ENCODE measurements around the gene BAIAP2L2.
"Not testable (repeated sequence)": the region's sequence is repeated elsewhere in the genome, so short reads cannot be mapped to it uniquely, and the experiment has no call there.

Gene BAIAP2L2

GRCh38 chr22:38080850-38081635 lies 29.4 kb downstream of the BAIAP2L2 start:
- peak; percentile 66 for DNase-seq (ENCODE audit: low spot score)

DNA sequence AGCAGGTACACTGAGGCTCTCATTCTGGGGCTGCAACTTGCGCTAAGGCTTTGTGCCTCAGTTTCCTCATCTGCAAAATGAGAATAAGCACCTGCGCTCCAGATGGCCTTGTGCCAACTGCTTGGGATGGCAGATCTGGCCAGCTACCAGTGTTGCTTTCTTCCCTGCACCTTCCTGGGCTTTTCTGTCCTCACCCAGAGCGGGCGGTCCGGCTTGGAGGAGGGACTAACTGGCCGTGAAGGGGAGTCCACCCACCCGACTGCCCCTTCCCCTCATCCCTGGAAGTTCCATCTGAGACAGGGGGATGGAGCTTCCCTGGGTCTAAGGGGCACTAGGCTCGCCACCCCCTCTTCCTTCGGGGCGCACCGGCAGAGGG lies 30.0 kb downstream of the BAIAP2L2 start:
- no peak for DNase-seq (ENCODE audit: low spot score)

- DNase-seq (ENCODE audit: low spot score), result no peak
Measured at GRCh38 chr22:38079804-38080203, 30.7 kb downstream of the BAIAP2L2 start.

DNA sequence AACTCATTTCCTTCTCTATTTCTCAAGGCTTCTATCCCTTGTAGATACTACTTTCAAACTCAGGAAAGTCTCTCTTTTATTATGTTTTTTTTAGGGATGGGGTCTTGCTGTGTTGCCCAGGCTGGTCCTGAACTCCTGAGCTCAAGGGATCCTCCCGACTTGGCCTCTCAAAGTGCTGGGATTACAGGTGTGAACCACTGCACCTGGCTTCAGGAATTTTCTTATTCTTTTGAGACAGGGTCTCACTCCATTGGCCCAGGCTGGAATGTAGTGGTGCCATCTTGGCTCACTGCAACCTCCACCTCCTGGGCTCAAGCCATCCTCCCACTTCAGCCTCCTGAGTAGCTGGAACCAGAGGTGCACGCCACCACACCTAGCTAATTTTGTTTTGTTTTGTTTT lies 31.3 kb downstream of the BAIAP2L2 start:
- not testable (repeated sequence) for DNase-seq (ENCODE audit: low spot score)

DNA sequence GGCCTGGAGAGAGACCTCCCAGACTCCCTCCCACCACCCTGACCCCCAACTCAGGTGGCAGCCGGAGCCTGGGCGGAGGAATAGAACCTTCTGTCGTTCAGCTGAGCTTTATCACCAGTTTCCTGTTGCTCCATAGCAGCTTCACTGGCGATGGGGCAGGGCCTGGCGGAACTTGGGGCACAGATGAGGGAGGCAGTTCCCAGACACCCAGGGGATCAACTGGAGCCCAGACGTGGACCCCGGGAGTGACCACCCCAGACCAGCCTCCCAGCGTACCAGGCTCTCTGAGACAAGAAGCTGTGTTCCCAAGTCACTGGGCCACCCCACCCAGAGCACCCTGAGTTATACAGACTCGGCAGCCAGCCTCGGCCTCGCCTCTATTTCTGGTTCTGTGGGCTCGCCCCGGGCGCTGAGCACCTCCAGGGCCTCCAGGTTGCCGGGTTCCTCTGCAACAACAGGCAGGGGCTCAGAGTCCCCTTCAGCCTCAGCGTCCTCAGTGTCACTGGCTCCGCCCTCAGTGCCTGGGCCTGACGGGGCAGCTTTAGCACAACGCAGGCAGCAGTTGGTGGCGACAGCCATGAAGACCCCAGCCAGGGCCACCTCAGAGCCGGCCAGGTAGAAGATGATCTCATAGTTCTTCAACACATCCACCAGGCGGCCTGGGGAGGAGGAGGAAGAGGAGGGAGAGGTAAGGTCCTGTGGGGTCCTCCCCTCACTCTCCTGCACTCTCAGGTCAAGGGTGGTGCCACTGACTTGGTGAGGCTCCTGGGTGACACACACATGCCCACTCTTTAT lies 32.2 kb downstream of the BAIAP2L2 start:
- no peak for DNase-seq (ENCODE audit: low spot score)

DNA sequence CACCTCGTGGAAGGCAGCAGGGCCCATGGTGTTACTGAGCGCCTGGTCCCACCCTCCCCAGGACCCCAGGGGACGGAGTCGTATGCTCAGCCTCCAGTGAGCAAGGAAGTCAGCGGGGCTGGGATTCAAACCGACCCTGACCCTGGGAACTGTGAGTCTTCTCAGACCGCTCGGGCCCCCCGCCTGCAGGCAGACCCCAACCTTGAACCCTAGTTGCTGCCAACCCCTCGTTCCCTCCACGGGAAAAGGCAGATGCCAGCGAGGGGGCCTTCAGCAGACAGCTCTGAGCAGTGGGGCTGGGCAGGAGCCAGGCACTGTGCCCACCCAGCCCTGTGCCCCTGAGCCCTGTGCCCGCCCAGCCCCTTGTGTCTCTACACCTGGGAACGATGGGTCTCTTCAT lies 32.9 kb downstream of the BAIAP2L2 start:
- no peak for DNase-seq (ENCODE audit: low spot score)

GRCh38 chr22:38077096-38077495 lies 33.4 kb downstream of the BAIAP2L2 start:
- no peak for DNase-seq (ENCODE audit: low spot score)

DNA sequence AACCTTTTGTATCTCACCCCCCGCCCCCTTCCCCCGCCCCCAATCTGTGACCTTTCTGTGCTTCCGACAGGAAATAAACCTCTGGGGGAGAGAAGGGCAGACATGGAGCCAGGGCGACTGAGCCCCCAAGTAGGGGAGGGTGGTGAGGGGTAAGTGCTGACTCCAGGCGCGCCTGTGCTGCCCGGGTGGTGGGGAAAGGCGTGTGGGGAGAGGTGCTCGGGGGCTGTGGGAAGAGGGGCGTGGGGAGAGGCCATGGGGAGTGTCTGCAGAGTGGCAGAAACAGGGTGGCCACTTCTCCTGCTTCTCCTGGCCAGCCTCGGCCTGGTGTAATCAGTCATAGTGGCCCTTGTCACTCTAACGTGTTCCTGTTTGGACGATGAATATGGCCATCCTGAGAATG lies 34.5 kb downstream of the BAIAP2L2 start:
- DNase-seq (ENCODE audit: low spot score), result no peak

DNA sequence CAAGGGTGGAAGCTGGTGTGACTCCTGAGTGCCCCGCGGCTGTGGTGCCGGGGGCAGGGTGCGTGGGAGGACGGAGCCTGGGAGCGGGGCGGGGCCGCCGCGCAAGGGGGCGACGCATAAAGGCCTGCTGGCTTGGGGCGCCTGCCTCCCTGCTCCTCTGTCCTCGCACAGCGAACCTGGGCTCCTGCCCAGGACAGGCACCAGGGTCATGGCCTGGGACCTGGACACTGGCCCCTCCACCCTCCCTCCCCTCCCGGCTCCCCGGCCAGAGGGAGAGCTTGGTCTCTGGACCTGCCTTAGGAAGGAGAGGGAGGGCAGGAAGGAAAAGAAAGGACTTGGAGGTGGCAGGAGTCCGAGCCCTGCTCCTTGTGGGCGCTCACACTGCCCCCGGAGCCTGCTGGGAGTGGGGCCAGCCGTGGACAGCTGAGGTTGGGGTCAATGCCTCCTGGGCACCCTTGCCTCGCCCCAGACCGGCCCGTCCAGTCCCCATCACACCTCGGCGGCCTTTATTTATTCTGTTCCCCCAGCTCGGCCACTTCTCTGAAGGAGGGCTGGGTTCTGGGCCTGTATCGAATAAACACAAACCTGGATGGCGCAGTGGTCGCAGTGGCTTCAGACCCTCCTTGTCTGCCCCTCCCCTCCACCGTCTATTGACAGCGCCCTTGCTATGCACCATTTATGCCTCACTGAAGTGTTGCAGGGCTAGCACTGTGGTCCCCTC lies 35.2 kb downstream of the BAIAP2L2 start:
- DNase-seq (ENCODE audit: low spot score), result no peak

DNA sequence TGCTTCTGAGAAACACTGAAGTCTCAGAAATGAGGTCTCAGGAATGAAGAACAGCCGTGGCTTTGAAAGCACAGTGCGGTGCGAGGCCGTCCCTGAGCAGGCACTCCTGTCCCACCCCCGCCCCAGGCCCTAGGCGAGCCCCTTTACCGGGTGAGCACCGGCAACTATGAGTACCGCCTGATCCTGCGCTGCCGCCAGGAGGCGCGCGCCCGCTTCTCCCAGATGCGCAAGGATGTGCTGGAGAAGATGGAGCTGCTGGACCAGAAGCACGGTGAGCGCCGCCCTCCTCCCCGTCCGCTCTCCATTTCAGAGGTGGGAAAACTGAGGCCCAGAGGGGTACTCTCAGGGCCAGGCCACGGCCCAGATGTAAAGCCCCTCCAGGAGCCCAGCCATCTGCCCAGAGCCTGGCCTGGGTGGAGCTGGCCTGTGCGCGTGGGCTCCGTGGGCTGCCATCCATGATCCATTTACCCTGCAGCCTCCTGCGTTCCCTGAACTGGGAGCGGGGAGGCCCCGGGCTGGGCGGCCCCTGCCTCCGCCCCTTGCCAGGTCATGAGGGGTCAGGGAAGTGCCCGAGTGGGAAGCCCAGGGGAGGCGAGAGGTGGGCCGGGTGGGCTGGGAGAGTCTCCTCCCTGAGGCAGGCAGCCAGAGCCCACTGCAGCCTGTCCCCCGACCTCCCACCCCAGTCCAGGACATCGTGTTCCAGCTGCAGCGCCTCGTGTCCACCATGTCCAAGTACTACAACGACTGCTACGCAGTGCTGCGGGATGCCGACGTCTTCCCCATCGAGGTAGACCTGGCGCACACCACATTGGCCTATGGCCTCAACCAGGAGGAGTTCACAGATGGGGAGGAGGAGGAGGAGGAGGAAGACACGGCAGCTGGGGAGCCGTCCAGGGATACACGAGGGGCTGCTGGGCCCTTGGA lies 36.0 kb downstream of the BAIAP2L2 start:
- DNase-seq (ENCODE audit: low spot score), result peak; percentile 83

DNA sequence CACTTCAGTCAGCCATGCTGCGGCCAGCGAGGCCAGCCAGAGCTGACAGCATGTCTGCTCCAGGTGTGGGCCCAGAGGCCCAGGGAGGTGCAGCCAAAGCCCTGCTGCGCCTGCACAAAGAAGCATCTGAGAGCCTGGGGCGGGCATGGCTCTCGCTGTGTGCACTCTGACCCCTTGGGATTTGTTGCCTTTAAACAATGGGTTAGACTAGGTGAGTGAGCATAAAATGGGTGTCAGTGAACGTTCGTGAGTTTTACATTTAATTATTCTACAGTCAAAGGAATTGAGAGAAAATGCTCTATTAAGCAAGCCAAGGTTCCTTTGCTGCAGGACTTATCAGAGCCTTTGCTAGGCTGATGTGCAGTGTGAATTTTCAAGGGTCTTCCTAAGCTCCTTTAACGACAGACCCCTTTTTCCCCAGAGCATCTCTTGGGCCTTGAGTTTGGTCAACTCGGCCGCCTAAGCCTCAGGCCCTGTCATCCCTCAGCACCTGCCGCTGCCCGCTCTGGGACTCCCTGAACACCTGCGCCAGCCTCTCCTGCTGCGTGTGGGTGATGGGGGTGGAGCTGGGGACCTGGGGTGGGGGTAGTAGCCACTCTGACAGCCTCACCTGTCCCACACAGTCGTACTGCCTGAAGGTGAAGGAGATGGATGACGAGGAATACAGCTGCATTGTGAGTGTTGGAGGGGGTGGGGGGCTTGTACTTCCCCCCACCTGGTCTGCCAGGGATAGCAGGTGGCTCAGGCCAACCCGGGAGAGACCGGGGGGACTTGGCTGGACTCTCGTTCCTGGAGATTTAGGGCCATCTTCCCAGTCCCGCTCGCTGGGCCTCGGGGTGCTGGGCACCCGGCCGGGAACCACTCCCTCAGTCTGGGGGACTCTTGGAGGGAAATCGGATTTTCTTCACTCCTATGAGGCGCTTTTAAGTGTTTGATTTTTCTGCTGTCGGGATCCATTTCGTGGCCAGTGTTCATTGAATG lies 37.0 kb downstream of the BAIAP2L2 start:
- no peak for DNase-seq (ENCODE audit: low spot score)

- no peak for DNase-seq (ENCODE audit: low spot score)
Measured at GRCh38 chr22:38072322-38073149, 37.9 kb downstream of the BAIAP2L2 start.

DNA sequence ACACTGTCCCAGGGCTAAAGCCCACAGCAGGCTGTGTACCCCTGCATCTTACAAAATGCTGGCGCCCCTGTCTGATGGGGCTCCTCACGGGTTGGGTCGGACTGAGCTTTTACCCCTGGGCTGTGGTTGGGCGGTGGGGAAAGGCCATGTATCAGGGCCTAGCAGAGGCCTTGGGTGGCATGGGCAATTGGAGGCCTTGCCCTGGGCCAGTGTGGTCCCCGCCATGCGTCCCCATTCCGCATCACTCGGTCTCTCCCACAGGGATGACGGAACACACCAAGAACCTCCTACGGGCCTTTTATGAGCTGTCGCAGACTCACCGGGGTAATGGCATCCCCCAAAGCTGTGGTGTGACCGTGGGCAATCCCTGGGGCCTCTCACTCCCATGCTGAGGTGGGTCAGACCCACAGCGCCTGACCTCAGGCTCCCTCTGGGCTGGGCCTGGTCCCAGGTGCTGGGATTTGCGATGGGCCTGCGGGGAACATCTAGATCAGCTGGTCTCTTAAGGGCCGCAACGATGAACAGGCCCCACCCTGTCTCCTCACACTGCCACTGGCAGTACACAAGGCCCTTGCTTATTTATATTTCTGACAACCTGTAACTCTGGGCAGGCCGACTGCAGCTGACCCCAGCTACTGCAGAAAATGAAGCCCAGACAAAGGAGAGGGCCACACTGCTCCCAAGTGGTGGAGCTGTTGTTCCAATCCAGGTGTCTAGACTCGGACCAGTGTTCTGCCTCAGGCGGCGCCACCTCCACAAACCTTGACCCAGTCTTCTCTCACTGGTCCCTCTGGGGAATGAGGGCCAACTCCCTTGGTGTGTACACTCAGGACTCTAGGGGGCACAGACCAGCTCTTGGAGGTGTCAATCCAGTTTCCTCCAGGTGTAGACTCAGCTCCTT lies 38.8 kb downstream of the BAIAP2L2 start:
- DNase-seq (ENCODE audit: low spot score), result no peak

GRCh38 chr22:38070250-38070921 lies 40.1 kb downstream of the BAIAP2L2 start:
- peak; percentile 42 for DNase-seq (ENCODE audit: low spot score)

- DNase-seq (ENCODE audit: low spot score), result peak; percentile 63
Measured at GRCh38 chr22:38069372-38070249, 40.9 kb downstream of the BAIAP2L2 start.

DNA sequence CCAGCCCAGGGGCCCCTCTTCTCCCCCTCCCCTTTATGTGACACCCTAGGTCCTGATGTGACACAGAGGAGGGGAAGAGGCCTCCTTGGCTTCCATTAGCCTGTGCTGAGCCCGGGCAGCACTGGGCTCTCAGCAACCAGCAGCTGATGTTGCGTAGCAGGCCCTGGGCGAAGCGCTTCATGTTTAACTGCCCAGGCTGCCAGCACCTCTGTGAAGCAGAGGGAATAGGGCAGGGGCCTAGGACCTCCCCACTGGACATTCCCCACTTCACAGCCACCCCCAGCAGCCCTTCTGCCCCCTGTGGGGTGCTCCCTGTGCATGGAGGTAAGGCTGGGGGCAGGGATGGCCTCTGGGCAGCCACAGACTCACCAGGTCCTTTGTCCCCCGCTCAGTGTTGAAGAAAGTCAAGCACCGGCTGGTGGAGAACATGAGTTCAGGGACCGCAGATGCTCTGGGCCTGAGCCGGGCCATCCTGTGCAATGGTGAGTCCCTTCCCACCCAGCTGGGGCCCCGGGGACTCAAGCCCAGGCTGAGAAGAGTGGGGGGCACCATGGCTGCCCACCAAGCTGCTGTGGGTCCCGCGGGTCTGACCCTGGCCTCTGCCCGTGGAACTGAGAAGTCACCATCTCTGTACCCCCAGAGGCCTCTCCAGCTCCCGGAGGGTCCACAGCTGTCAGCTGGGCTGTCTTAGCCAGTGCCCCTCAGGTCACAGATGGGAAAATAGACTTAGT lies 41.7 kb downstream of the BAIAP2L2 start:
- DNase-seq (ENCODE audit: low spot score), result no peak
